GM19099 (cell line): ENCODE results near the gene TNFAIP8L2.
A peak's percentile ranks its signal among the peaks of the same experiment; 100 is the strongest.

Experiments
- POLR2A ChIP-seq: IDR thresholded peaks from 3 replicates; pipeline ENCODE4 v1.6.1; 2011; ENCODE audit warnings: low read depth; ENCODE audit not compliant: insufficient read length; ENCODE audit errors: extremely low read depth

TNFAIP8L2 gene

GRCh38 chr1:151197863-151198253 lies 41.4 kb downstream of the TNFAIP8L2 start:
- no peak for TF ChIP-seq POLR2A

- TF ChIP-seq POLR2A, result peak; percentile 80
Measured at GRCh38 chr1:151198254-151199127, 42.0 kb downstream of the TNFAIP8L2 start, which contains the start of gene PIP5K1A. Gene PIP5K1A, plus strand, starts transcription at chr1:151198552. Its CDS starts 445 bp downstream, at chr1:151198997.

- TF ChIP-seq POLR2A, result no peak
Measured at GRCh38 chr1:151199873-151200581, 43.6 kb downstream of the TNFAIP8L2 start.
